GM18502 (cell line): ENCODE data around the gene TCFL5.

ENCODE experiments used
- ATAC-seq: cut with Tn5 transposase; IDR thresholded peaks from one replicate; pipeline ENCODE4 v1.9.1; 2021; ENCODE audit warnings: mild to moderate bottlenecking; ENCODE audit not compliant: unreplicated experiment, poor library complexity

The TCFL5 gene

DNA sequence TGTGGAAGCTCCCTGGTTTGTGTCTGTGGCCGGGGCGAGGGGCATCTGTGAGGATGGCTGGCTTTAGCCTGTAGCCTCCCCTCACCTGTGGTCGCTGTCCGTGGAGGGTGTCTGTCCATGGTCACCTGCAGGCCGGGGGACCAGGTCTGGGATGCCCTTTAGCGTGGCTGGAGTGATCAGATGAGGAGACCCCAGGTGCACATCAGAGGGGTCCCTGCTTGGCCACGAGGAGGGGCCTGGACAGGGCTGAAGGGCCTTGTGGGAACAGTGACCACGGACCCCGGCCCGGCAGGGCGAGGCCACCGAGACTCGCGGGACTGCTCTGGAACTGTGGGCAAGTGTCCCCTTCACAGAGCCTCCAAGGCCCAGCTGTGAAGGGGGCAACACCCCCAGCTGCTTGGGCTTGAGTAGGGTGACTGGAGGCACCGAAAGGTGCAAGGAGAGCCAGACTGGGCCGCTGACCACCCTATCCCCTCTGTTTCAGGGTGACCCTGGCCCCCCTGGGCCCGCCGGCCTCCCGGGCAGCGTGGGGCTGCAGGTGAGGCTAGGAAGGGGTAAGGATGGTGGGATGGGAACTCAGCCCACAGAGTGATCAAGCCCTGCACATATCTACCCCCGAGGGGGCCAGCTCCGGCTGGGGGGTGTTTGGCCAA is 36.2 kb downstream of the TCFL5 start:
- no peak for ATAC-seq

DNA sequence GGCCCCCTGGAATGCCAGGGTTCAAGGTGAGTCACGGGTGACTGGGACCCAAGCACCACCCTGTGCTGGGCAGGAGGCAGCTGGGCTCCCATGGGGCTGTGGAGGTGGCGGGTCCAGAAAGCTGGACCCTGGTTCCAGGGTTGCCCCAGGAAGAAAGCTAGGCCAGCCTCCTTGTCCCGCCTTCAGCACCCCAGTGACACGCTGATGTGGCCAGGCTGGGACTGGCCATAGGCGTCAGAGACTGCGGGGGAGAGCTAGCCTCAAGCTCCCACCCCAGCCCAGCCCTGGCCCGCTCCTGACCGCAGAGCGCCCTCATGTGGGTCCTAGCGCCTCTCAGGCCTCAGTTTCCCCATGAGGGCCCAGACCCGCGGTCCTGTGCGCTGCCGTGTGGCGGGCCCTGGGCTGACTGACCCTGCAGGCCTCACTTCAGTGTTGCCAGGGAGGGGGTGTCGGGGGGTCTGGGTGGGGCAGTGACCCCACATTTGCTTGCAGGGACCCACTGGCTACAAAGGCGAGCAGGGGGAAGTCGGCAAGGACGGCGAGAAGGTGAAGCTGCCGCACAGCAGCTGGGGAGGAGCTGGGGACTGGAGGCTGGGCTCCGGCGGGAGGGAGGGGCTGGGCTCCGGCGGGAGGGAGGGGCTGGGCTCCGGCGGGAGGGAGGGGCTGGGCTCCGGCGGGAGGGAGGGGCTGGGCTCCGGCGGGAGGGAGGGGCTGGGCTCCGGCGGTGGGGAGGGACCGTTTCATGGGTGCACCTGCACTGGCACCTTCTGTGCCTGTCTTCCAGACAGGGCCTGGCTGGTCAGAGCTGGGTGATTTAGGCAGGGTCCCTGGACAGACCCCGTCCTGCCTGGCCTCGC is 36.9 kb downstream of the TCFL5 start:
- ATAC-seq = no peak

DNA sequence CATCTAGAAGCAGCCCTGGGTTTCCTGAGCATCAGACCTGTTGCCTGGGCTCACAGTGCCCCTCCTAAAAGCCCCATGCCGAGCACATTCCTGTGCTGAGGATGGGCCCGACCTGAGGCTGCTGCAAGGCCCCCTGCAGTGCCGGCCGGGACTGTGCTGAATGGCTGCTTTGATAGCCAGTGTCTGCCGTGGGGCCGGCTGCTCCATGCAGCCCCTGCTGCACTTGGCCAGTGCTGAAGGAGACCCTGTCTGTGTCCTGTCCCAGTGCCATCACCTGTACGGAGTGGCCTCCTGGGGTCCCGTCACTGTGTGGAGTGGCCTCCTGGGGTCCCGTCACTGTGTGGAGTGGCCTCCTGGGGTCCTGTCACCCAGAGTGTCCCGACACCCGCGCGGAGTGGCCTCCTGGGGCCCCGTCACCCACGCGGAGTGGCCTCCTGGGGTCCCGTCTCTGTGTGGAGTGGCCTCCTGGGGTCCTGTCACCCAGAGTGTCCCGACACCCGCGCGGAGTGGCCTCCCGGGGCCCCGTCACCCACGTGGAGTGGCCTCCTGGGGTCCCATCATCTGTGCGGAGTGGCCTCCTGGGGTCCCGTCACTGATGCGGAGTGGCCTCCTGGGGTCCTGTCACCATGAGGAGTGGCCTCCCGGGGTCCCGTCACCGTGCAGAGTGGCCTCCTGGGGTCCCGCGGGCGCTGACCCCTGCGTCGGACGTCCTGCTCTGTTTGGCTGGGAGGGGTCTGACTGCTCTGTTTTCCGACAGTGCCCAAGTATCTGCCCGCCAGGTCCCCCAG is 37.7 kb downstream of the TCFL5 start:
- no peak for ATAC-seq

DNA sequence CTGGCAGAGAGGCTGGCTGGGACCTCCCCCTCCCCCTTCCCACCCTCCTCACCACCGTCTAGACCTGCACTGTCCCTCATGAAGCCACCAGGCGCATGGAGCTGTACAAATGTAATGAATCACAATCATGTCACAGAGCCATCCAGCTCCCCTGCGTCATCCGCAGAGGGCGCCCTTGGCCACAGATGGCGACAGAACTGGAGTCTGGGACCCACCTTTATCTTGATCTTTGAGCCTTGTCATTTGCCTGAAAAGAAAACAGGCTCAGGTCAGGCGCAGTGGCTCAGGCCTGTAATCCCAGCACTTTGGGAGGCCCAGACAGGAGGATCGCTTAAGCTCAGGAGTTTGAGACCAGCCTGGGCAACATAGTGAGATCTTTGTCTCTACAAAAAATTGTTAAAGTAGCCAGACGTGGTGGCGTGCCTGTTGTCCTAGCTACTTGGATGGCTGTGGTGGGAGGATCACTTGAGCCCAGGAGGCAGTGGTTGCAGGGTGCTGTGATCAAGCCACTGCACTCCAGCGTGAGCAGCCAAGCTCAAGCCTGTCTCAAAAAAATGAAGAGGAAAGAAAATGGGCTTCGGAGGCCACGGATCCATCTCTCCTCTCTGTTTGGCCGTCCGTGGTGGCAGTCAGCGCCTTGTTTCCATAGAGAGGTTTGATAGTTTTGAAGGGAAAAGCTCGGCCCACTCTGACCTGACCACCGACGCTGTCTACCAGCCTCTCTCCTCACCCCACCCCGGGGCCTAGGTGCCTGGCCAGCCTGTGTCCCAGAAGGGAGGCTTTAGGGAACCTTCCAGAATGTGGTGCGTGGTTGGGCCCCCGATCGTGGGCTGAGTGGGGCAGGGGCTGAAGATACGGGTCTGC is 38.6 kb downstream of the TCFL5 start:
- no peak for ATAC-seq

DNA sequence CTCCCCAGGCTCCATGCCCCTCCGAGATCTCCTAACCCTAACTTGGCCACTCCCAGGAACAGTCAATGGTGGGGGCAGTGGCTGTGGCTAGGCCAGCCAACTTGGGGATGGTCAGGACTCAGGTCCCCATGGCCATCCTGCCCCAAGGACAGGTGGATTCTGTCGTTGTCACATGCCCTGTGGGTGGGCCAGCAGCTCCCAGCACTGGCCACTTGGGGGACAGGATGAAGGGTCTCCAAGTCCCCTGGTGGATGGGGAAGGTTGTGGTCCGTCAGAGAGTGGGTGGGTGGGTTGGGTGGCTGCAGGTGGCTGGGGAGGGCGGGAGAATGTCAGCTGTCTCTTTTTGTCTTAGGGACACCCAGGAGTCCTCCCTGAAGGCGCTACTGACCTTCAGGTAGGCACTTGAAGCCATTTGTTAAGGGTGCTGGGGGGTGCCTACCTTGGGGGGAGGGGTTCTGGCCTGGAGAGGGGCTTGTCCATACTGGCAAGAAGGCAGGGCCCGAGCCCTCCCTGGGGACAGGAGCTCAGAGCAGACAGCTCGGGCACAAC is 39.3 kb downstream of the TCFL5 start:
- ATAC-seq = no peak

DNA sequence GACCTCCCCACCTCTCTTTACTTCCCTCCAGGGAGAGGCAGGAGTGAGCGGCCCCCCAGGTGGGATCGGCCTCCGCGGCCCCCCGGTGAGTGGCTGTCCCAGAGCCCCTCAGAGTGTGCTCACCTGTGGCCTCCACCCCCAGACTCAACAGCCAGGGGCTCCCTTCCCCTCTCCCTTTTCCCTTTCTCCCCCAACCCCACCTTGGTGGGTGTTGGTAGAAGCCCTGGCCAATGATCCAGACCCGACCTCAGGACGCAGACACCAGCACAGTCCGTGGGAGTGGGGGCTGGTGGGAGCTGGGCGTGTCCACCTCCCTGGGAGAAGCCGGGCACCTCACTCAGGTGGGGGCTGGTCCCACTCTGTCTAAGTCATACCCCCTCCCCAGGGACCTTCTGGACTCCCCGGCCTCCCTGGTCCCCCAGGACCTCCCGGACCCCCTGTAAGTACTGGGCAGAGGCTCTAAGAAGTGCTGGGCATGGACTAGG is 39.9 kb downstream of the TCFL5 start:
- no peak for ATAC-seq

DNA sequence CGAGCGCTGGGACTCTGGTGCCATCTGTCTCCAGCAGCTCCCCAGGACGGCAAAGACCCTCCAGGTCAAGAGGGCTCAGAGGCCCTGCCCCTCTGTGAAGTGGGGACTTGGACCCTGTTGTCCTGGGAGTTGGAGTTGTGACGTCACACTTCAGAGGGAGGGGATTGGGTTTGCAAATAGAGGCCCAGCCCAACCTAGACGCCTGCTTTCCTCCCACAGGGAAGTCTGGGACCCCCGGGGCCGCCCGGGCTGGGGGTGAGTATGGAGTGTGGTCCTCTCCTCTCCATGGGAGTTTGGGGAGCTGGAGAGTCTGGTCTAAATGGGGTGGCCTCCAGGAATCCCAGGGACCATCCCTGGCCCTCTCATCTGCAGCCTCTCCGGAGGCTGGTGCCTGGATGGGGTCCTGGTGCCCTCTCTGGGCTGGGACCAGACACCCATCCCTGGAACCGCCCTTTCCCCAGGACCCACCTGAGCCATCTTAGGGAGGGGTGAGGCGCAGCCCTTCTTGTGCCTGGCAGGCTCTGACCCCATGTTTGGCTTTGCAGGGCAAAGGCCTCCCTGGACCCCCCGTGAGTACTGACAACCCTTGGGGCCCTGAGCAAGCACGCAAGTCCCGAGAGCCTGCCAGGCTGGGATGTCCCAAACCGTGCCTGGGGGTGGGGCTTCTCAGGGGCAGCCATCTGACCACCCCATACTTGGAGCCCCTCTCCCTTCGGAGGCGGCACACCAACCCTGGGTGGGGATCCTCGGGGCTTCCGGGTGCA is 40.5 kb downstream of the TCFL5 start:
- ATAC-seq = no peak

DNA sequence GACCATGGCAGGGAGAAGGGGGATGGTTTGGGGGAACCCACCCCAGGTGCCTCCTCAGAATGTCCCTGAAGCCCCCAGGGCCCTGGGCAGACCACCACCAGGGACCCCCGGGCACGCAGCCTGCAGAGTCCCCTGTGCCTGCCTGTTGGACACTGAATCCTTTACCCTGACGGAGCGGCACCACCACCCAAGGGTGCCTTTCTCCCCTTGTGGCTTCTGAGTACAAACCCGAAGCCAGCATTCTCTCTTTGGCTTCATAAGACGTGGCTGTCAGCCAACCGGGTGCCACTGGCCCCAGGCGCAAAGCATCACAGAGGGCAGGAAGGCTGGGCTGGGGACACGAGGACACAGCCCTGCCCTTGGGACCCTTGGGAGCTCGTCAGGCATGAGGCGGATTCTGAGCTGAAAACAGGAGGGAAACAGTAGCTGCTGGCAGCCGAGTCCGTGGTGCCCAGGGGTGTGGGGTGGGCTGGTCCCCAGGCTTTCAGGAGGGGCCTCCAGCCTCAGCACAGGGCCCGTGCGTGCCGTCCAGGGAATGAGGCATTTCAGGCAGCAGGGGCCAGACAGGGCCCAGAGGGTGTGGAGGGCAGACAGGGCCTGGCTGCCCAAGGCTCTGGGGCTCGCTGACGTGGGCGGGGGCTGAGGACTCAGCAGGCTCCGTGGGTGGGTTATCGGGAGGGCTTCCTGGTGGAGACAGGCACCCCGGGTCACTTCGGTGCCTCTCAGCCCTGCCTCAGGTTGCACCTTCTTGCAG is 41.2 kb downstream of the TCFL5 start:
- ATAC-seq = no peak

DNA sequence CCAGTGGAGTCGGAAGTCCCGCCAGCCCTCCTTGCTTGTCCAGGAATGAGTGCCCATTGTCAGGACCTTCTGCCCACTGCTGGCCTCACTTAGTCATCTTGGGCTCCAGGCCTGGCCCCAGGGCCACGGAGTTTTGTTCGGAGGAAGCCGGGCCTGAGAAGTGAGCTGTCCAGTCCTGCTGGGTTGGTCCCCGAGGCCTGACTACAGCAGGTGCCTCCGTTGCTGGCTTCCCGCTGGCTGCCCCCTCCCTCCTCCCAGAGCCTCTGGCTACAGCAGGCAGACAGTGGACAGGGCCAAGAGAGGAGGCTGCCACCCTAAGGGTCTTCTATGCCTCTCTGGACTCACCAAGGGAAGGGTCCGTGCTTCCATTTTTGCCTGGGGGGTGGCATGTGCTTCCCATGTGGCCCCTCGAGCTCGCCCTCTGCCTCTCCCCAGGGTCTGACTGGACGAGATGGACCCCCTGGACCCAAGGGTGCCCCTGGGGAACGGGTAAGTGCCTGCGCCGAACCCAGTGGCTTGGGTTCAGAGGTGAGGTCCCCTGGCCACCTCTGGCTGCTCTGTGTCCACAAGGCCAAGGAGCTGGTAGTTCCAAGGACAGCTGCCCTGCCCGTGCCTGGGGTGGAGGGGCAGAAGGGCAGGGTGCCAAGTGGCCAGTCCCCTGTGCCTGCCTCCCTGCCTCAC is 42.0 kb downstream of the TCFL5 start:
- ATAC-seq = no peak

DNA sequence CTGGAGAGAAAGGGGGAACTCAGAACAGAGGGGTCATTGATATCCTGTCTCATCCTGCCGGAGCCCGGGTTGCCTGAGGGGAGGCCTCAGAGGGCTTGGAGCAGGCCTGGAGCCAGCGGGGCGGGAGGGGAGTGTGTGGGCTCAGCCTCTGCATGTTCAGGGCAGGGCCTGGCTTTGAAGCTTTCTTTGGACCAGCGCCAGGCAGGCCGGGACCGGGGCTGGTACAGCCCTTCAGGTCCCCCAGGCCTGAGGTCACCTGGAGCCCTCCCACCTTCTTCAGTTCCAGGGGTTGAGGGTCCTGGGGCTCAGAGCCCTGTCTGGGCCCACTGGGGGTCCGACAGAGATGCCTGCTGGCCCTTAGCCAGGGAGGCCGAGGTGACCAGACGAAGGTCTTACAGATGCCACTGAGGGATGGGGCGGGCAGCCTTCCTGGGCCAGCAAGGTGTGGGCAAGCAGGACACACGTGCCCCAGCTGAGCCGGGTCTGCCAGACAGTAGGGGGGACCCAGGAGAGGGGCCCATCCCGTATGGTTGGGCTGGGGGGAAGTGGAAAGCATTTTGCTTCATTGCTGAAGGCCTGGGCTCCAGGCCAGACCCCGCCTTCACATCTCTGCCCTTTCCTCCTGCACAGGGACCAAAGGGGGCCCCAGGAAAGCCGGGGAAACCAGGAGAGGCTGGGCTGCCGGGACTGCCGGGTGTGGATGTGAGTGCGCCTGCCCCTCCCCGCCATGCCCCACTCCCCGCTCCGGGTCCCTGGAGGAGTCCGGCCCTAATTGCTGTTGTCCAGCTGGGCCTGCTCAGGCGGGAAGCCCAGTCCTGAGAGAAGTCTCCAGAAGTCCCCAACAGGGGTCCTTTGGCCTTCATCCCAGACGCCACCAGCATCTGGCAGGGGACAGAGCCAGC is 42.8 kb downstream of the TCFL5 start:
- no peak for ATAC-seq

DNA sequence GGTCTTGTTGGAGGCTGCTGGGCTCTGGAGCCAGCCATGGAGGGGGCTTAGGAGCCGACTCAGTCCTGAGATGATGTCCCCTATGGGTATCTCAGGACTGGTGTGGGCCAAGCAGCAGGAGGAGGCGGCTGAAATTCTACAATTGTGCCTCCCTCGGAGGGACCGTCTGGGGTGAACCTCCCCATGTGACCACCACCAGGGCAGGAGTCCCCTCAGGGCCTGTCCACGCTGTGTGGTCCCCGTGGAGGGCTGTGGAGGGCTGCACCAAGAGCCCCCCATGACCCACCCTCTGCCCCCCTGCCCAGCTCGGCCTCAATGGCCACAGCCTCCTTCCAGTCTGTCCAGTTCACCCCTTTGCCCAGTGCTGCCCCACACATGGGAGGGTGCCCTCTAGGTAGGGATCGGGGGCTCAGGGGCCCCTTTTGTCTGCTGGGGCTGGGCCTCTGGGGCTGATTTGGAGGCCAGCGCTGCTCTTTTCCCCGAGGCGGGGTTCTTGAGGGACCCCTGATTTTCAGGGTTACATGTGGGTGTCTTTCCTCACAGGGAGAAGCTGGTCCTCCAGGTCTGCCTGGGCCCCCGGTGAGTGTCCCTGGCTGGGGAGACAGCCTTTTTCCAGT is 43.5 kb downstream of the TCFL5 start:
- ATAC-seq = no peak

DNA sequence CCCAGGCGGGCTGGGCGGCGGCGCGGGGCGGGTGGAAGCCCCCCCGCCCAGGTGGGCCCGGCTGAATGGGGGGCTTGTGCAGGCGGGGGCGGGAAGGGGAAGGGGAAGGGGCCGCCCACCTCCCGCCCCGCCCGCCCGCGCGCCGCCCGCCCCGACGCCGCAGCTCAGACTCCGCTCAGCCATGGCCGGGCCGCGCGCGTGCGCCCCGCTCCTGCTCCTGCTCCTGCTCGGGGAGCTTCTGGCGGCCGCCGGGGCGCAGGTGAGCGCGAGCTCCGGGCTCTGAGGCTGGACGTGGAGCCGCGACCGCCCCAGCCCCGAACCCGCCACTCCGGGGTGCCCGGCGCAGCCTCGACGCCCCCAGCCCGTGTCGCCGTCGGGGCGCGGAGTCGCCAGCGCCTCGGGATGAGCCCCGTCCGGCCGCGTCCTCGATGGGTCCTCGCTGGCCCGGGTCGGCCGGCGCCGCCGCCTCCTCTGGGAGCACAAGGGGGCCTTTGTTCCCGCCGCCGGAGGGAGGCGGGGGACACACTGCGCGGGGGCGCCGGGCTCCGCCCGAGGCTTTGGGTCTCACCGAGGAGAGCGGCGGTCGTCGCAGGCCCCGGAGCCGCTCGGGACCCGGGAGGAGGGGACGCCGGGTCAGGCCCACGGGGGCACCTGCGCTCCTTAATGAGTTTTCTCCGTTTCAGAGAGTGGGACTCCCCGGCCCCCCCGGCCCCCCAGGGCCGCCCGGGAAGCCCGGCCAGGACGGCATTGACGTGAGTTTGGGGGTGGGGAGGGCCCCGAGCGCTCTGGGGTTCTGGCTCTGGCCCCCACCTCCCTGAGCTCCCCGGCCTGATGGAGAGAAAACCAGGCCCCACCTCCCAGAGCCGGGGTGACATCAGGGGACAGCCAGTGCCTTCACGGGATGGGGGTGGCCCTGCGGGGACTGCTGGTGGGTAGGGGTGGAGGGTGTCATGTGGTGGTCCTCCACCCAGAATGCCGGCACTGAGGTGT is 44.4 kb downstream of the TCFL5 start, which contains the start of gene COL9A3:
COL9A3 (plus strand) TSS at position 167 of the 990 bp plus-strand sequence; CDS start at position 182, 15 bp downstream.
- no peak for ATAC-seq

DNA sequence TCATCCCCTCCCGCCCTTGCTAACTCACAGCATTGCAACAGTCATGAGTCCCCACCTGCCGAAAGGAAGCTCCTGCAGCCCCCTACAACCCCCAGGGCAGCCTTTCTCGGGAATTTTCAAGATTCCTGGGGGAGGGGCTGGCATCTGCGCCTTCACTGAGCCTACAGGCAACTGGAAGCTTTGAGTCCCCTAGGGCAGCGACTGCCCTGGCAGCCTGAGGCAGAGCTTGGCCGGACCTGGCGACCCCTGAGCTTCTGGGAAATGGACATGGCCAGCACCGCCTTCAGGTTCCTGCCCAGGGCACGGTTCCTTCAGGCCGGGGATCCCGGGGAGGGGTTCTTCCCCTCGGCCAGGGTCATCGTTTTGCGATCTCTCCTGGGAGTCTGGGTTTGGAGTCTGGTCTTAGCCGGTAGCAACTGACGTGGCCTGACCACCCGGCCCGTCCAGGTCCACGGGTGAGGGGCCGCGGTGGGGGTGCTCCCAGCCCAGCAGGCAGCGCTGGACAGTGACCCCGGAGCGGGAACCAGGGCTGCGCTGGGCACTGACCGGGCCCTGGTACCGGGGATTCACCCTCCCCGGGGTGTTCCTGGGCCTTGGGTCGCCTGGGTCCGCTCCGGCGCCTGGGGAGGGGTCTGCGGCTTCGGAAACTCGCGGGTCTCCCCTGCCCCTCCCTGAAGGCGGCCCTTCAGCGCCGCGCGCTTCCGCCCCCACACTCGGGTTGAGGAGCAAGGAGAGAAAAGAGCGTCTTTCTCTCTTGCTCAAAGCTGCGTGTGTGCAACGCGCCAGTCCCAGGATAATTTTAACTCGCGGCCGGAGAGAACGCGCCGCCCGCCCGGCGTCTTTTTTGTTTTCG is 45.4 kb downstream of the TCFL5 start:
- no peak for ATAC-seq
